Measurements from ENCODE around the gene MICALL2. TPM values are rescaled to one million over a fixed set of nuclear protein-coding genes. Genes with fewer than 3 reads are reported as not detected.

MICALL2 gene
- total RNA-seq, 1 donor from 2014 or later: 166 TPM

GRCh38 chr7:1433128-1433920 lies 25.9 kb downstream of the MICALL2 start:
- DNase-seq (ENCODE audit: low spot score): no peak

DNA sequence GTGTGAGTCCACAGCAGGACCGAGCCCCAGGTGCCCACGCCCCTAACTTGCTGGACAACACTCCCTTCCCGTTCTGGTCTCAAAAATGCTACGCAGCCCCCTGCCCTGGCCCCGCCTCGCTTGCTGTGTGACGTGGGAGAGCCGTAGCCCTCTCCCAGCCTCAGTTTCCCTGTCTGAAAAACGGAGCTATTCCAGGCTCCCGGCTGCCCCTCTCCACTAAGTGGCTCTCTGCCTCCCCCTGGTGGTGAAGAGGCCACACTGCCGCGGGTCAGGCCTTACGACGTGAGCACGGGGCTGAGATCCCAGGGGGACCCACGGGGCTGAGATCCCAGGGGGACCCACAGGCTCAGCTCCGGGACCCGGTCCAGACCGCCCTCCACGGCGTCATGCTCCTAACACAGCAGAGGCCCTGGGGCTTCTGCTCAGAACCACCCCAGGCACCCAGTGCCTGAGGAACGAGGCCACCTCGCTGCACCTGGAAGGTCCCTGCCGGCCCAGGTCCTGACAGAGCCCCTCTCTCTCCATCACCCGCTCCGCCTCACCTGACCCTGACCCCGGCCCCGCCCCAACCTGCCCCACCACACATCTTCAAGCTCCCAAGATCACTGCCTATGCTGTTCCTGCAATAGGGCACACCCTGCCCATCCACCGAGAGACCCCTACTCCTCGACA lies 26.7 kb downstream of the MICALL2 start:
- DNase-seq (ENCODE audit: low spot score): peak; percentile 58

GRCh38 chr7:1431634-1432380 lies 27.5 kb downstream of the MICALL2 start:
- DNase-seq (ENCODE audit: low spot score): no peak

GRCh38 chr7:1431226-1431625 lies 28.0 kb downstream of the MICALL2 start:
- no peak for DNase-seq (ENCODE audit: low spot score)

DNA sequence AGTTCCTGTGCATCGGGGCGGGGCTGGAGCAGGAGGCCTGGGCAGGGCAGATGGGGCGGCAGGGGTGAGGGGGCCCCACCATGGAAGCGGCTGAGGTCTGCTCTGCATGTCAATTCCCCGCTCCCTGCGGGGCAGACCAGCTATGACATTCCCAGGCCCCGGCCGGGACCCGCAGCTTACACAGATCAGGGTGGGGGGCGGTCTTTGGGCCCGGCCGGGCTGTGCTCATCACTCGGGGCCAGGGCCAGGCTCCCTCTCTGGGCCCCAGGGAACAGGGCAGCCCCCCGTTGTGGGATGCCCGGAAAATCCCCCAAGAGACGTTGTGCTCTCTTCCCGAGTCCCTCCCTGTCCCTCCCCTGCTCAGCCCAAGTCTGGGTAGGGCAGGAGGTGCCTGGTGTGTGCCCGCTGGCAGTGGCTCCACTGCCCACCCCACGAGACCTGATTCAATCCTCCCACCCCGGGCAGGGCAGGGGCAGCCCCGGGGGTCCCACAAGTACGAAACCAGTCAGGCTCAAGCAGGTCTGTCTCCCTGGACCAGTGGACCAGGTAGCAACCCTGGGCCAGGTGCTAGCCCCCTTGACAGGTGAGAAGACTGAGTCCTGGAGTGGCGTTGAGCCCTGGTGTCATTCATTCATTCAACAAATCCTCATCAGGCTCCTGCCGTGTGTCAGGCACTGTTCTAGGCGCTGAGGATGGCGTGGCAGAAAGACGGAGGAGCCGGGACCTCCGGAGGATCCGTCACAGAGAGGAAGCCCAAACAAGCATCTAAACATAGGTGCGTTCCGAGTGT lies 29.0 kb downstream of the MICALL2 start:
- DNase-seq (ENCODE audit: low spot score): no peak

DNA sequence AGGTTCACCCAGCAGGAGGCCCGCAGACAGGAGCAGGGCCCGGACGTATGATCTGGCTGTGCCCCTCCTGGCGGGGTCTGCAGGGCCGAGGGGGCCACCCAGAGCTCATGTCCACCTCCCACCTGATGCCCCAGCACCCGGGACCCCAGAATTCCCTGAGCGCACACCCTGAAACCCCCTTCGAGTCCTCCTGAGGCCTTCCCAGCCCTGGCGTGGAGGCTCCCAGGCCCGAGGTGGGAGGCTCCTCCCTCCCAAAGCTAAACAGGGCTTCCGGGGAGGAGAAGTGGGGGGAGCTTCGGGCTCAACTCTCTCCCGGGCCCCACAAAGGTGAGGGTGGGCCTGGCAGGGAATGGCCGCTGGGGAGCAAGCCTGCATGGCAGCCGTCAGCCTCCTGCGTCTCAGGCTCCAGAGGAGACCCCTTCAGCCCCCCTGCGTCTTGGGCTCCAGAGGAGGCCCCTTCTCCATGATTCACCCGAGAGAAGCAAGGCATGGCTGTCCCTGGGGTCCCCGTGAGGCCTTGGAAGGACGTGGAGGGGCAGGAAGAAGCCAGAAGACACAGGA lies 30.2 kb downstream of the MICALL2 start:
- DNase-seq (ENCODE audit: low spot score): no peak

- DNase-seq (ENCODE audit: low spot score): no peak
These were observed 32.1 kb downstream of the MICALL2 start for GRCh38 chr7:1427064-1427657.

GRCh38 chr7:1426474-1426873 lies 32.8 kb downstream of the MICALL2 start:
- no peak for DNase-seq (ENCODE audit: low spot score)

- no peak for DNase-seq (ENCODE audit: low spot score)
These were observed 33.8 kb downstream of the MICALL2 start for GRCh38 chr7:1425292-1426136.

DNA sequence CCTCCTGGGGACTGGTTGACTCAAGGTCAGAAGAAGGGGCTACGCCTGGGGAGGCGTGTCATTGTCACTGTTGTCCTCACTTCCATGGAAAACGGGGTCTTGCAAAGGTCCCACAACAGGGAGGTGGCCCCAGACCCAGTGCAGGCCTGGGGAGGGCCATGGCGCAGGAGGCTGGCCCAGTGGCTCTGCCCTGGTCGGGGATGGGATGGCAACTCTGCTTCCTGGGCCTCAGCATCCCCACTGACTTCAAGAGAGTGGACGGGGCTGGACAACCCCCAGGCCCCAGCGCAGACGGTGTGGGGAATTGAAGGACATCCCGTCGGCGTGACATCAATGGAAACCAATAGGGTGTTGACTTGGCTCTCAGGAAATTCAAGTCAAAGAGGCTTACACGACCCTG lies 35.2 kb downstream of the MICALL2 start:
- no peak for DNase-seq (ENCODE audit: low spot score)

DNA sequence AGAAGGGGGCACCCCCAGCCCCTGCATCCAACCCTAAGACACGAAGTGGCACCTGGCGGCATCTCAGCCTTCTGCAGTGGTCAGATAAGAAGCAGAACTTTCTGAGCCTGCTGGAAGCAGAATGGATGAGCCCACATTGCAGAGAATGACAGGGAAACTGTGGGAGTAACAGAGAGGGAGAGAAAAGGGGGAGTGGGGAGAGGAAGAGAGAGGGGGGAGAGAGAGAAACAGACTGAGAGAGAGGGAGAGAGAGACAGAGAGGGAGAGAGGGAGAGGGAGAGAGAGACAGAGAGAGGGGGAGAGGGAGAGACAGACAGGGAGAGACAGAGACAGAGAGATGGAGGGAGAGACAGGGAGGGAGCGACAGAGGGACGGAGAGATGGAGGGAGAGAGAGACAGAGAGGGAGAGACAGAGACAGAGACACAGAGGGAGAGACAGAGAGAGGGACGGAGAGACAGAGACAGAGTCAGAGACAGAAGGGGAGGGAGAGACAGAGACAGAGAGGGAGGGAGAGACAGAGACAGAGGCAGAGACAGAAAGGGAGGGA lies 35.9 kb downstream of the MICALL2 start:
- DNase-seq (ENCODE audit: low spot score): no peak

GRCh38 chr7:1422512-1423263 lies 36.6 kb downstream of the MICALL2 start:
- DNase-seq (ENCODE audit: low spot score): no peak

DNA sequence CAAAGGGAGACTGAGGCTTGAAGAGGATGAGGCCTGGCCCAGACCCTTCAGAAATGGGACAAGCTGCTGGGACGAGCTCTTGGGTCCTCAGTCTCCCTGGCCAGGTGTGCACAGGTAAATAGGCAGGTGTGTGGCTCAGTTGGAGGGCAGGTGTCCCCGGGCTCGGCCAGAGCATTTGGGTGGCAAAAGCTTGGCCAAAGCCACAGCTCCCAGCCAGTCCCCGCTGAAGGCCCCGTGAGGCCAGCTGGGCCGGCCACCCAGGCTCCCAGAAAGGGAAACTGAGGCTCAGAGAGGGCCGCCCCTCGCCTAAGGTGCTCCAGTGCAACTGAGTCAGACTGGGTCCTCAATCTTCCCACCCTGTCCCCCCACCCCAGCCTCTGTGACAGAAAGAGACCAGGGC lies 37.3 kb downstream of the MICALL2 start:
- no peak for DNase-seq (ENCODE audit: low spot score)

- DNase-seq (ENCODE audit: low spot score): no peak
These were observed 38.1 kb downstream of the MICALL2 start for GRCh38 chr7:1421020-1421790.

- DNase-seq (ENCODE audit: low spot score): no peak
These were observed 39.6 kb downstream of the MICALL2 start for GRCh38 chr7:1419688-1420087.

- DNase-seq (ENCODE audit: low spot score): no peak
These were observed 40.0 kb downstream of the MICALL2 start for GRCh38 chr7:1419310-1419634.

DNA sequence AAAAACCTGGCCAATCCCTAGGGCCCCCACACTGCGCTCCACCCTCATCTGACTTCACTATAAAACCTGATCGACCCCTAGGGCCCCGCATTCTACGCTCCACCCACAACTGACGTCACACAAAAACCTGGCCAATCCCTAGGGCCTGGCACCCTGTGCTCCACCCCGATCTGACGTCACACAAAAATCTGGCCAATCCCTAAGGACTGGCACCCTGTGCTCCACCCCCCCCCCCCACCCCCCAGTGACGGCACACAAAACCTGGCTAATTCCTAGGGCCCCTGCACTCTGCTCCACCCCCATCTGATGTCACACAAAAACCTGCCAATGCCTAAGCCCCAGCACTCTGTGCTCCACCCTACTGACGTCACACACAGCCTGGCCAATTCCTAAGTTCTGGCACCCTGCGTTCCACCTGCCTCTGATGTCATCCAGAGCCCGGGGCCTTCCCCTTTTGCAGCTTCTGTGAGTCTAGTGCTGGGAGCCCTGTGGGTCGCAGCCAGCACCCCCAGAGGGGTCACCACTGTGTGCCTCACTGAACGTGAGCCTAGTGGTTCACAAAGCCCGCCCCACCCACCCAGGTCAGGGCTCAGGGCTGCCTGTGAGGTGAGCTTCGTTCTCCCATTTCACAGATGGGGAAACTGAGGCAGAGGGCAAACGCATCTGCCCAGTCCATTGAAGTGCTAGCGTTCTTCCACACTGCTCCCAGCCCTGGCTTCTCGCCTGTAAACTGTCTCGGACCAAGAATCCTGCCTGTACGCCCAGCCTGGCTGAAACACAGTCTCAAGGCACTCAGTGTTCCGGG lies 40.6 kb downstream of the MICALL2 start:
- no peak for DNase-seq (ENCODE audit: low spot score)

Measured in mucosa of gallbladder (tissue), 1 donor.